GM18526 (cell line): ENCODE results near the gene ADAP1.

Experiments used
- POLR2A ChIP-seq: IDR thresholded peaks from 3 replicates; pipeline ENCODE4 v1.6.1; 2011; ENCODE audit not compliant: insufficient read length; ENCODE audit errors: extremely low read depth

Gene ADAP1, protein sequence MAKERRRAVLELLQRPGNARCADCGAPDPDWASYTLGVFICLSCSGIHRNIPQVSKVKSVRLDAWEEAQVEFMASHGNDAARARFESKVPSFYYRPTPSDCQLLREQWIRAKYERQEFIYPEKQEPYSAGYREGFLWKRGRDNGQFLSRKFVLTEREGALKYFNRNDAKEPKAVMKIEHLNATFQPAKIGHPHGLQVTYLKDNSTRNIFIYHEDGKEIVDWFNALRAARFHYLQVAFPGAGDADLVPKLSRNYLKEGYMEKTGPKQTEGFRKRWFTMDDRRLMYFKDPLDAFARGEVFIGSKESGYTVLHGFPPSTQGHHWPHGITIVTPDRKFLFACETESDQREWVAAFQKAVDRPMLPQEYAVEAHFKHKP

DNA sequence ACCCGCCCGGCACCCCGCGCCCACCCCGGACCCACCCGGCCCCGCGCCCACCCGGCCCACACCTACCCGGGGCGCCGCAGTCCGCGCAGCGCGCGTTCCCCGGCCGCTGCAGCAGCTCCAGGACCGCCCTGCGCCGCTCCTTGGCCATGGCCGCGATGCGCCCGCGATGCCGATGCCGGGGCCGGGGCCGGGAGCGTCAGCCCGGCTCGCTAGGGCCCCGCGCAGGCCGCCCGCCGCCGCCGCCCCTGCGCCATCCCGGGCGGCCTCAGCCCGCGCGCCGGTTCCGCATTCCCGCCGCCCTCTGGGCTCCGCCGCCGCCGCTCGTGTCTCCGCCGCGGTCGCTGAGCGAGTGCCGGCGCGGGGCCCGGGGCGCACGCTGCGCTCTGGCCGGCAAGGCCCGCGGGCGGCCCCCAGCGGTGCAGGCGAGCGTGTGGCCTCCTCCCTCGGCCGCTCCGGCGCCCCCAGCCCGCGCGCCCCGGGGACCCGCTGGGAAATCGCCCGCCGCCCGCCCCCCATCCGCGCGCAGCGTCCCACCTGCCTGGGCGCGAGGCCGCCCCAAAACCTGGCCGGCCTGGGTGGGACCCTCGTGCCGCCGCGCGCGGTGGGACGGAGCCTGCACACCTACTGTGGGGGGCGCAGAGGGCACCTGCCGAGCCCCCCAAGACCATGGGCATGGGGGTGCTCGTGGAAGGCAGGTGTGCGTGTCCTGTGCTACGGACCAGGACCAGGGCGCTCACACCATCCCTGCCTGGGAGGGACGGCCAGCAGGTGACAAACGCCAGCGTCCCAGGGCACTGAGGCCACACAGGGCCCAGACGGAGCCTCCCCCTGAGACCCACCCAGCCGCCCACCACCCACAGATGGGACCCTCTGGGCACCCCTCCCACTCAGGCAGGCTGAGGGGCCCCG lies at the start of gene ADAP1:
ADAP1 (minus strand) TSS at position 351 of the 909 bp plus-strand sequence; CDS start at position 148, 203 bp downstream.
- TF ChIP-seq POLR2A = peak; percentile 22

DNA sequence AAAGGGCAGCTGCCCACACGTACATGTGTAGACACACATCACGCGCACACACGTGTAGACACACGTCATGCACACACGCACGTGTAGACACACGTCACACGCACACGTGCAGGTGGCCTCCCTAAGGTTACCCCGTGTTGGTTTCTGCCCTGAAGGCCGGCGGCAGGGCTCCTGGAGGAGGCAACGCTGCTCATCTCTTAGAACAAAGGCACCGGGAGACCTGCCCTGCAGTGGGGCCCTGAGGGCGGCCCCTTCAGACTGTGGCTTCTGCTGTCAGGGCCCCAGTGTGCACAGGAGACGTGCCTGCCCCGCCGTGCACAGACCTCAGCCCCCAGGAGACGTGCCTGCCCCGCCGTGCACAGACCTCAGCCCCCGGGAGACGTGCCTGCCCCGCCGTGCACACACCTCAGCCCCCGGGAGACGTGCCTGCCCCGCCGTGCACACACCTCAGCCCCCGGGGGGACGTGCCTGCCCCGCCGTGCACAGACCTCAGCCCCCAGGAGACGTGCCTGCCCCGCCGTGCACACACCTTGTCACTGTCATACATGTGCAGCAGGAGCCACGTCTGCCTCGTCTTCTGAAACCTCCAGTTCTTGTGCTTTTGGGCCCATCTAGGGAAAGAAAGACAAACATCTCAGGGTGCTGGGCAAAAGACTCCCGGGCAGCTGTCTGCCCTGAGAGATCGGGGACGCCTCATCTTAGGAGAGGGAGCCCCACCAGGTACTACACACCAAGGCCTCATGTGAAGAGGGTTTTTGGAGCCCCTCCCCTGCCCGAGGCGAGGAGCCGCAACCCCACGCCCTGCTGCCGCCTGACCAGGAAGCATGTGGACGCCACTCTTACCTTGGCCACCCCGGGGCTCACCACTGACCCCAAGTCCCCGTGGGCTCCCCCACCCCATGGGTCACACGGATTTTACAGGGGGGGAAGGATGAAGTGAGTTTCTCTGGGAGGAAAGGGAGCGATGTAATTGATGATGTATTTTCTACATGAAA lies 45.8 kb upstream of the ADAP1 start:
- TF ChIP-seq POLR2A = no peak

DNA sequence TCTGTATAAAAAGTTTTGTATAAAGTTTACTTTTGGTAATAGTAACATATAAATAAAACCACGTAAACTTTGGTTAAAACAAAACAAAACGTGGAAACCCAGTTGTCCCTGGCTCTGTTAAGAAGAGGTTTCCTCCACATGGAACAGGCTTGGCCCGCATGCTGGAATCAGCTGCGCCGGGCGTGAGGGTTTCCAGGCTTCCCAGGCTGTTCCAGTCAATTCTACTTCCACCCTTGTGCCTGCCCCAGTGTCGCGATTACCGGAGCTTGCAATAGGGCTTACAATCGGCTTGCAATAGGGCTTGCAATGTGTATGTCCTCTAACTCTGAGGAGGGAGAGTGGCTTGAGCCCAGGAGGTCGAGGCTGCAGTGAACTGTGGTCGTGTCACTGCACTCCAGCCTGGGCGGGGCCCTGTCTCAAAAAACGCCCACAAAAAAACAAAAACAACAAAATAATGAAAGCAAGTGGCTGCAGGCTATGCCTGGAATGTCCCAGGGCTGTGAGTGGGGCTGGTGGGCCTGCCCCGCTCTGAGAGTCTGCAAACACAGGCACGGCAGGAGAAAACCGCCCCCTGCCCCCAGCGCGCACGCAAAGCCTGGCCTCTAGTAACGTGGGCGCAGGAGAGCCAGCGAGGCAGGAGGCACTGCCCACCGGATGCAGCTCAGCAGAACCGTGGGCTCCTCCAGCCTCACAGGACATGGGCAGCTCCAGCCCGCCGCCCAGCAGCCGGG lies 44.8 kb upstream of the ADAP1 start:
- TF ChIP-seq POLR2A = no peak

DNA sequence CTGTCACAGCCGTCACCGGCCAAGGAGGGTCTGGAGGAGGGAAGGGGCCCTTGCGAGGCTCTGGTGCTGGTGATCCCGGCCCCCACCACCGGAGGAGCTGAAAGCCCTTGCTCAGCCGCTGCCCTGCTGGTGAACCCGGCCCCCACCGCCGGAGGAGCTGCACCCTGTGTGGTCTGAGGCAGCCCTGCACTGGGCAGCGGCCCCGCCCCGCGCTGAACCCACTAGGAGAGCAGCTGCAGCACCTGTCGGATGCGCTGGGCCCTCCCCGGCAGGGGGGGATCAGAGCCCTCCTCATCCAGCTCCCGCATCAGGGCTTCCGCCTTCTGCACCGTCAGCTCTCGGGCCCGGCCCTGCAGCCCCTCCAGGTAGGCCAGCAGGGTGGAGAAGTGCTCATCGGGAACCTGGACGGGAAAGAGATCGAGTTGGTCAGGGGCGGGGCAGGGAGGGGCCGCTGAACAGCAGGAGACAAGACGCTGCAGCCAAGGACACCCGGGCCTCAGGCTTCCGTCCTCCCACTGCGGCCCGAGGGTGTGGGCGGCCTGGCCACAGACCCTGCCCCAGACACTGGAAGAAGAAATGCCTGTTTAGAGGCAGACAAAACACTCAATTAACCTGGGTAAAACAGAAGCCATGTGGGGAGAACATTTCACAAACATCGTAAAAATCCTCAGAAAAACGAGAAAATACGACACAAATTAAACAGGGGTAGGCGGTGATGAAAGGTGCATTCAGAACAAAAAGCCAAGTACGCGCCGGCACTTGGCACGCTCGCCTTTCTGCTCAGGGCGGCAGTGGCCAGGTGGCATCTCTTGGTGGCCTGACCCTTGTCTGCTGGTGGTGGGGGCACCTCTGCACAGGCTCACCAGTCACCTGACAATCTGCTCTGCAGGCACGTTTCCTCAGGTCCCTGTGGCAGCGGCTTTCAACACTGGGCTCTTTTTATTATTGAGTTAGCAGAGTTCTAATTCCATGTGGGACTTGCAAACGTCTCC lies 43.2 kb upstream of the ADAP1 start:
- TF ChIP-seq POLR2A = no peak

DNA sequence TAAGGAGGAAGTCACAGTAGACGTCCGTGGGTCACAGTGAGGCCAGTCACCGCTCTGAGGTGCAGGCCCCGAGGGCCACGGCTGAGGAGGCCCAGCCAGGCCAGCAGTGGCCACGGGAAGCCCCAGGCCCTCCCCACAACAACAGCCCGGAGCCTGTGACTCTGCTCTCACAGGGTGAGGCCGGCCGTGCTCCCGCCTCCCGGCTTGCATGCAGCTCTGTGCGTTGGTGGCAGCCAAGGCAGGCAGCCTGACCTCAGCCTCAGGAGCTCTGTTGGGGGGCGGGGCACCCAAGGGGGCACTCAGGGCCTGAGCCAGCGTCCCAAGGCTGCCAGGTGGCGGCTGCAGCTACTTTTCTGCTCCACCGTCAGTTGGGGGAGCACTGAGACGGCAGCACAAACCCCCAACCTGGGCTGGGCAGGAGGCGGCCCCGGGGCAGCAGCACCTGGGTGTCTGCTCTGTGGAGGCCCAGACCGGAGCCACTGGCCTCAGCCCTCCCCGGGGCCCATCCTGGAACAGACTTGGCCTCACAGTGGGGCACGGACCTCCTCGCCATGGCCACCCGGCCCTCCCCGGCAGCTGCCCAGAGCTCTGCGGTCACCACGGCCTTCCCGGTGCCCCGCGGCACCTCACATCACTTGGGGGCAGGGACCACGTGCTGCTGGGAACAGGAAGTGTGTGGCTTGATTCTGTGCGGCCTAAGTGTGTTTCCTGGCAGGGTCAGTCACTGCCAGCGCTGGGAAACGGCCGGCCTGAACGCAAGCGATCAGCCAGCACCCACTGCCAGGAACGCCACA lies 41.8 kb upstream of the ADAP1 start:
- no peak for TF ChIP-seq POLR2A

DNA sequence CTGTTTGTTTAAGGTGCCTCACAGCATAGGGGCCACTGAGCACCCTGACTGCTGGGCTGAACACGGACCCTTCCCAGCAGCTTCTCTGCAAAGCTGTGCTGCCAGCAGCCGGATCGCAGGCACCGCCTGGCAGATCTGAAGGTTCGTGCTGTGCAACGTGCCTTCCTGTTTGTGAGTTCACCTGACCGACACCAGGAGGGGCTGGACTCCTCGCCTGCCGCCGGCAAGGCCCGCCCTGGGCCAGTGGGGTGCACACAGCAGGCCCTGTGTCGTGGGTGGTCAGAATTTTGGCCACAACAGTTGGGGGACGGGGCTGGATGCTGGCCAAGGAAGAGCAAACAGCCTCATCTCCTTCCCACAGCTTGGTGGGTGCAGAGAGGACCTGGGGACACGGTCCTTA lies 41.1 kb upstream of the ADAP1 start:
- no peak for TF ChIP-seq POLR2A

DNA sequence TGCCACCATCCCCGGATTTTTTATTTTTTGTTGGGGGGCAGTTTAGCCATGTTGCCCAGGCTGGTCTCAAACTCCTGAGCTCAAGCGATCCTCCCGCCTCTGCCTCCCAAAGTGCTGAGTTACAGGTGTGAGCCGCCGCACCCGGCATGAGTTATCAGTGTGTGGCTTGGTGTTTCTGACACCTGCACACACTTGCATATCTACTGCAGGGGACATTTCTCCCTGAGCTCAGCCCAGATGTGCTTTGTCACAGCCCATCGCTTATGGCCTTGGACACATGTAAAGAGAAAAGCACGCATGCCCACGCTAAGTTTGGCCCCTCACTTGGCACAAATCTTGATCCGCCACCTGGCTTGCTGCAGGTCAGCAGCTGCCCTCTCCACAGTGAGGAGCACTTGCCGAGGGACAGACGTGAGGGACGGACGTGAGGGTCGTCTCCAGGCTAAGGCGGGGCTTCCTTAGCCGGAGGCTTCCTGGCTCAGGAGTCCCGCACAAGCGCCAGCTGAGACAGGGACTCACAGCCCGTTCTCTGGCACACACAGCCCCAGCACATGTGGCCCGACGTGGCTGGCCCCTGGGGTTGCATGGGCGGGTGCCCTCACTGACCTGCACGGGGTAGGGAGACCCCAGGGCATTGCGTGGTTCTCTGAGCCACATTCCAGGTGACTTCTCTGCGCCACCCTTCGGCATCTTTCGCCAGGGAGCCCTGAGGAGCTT lies 40.3 kb upstream of the ADAP1 start:
- TF ChIP-seq POLR2A = no peak

DNA sequence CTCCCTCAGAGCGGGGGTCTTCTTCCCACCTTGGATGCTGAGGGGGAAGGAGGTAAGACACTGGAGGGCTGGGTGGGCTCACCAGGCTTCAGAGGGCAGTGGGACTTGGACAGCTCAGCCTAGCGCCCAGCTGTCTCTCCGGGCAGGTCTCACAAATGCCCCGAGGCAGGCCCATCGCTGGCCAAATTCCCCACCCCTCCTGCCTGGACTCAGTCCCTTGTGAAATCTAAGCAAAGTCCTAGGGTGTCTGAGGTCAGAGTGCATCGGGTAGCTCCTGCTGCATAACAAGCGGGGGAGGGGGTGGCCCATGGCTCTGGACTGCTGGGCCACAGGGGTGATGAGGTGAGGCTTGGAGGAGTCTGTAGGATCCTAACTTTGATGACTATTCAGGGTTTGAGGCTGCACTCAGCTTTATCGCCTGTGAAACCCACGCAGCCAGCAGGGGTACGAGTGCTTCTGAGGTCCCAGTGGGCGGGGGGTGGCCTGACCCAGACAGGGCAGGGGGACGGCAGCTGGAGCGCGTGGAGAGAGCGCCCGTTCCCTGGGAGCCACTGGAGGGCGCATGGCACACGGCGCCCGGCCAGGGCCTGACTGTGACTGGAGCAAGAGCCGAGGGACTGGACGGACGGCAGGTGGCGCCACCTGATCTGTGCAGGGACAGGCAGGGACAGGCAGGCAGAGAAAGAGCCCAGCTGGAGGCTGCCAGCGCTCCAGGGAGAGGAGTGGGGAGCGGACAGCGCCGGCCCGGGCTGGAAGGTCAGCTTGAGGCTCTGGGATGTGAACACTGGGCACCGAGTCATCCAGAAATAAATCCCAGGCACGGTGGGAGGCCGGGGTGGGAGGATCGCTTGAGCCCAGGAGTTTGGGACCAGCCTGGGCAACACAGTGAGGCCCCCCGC lies 38.5 kb upstream of the ADAP1 start:
- no peak for TF ChIP-seq POLR2A

DNA sequence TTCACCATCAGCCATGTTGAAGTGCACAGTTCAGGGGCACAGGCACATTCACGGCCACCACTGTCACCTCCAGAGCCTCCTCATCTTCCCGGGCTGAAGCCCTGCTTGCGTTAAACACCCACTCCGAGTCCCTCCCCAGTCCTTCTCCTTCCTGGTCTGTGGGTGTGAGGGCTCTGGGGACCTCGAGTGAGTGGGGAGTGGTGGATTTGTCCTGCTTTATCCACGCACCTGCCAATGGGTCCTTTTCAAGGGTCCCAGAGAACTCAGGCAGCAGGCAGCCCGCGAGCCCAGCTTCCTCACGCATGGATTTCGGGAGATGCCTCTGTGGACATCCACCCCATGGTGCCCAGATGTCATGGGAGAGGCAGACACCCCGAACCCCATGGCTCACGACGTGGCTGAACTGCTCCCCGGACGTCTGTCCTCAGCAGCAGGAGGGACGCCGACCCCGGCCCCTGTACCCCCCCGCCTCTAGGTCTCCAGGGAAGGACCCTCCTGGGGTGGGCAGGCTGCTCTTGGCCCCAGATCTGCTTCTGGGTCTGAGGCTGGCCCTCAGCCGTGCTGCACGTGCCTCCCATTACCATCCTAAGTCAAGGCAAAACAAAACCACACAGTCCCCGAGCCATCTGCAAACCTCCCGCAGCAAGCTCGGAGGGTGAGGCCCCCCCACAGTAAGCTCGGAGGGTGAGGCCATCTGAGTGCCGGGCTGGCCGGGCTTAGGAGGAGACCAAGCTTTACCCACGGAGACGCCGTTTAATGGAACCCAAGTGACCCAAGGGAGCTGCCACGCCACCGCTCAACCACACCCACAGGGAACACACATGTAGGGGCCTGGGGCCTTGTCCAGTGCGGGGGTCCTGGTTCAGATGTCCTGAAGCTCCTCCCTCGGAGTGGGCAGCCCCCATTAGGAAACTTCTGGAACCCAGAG lies 37.5 kb upstream of the ADAP1 start:
- TF ChIP-seq POLR2A = no peak
